WTC11 (cell line): ENCODE measurements around the gene RUNX1. TPM values are rescaled to one million over a fixed set of nuclear protein-coding genes. Genes with fewer than 3 reads are reported as not detected.

Experiments
- ATAC-seq: fragments of 200-7000 bp; cut with Tn5 transposase; 2 replicates; pipeline ENCODE4 v1.10.0; 2021; ENCODE audit warnings: mild to moderate bottlenecking, moderate library complexity
- CTCF ChIA-PET: fragments of 300-600 bp; sonication (Branson Sonifier 250); formaldehyde crosslinking; loops from one replicate; lab custom pipeline; 2021; ENCODE audit warnings: antibody characterized with exemption; lab: Charles Lee
- POLR2A ChIA-PET: fragments of 350-600 bp; sonication (Branson Sonifier 250); formaldehyde crosslinking; loops from one replicate; lab custom pipeline; 2021; ENCODE audit warnings: antibody characterized with exemption; lab: Charles Lee
- DNase-seq: peaks from one replicate; pipeline ENCODE4 v3.0.0; 2021; ENCODE audit warnings: low spot score
- H3K27ac Mint-ChIP-seq: 2 replicates; pipeline ENCODE4 v1.8.0; 2021; ENCODE audit warnings: mixed read lengths
- H3K27me3 Mint-ChIP-seq: 2 replicates; pipeline ENCODE4 v1.8.0; 2021; ENCODE audit warnings: low read depth, mild to moderate bottlenecking, moderate library complexity, mixed read lengths
- H3K36me3 Mint-ChIP-seq: 2 replicates; pipeline ENCODE4 v1.8.0; 2021; ENCODE audit warnings: mixed read lengths
- H3K4me1 Mint-ChIP-seq: 2 replicates; pipeline ENCODE4 v1.8.0; 2022; ENCODE audit warnings: mixed read lengths
- H3K4me3 Mint-ChIP-seq: 2 replicates; pipeline ENCODE4 v1.8.0; 2021; ENCODE audit warnings: mild to moderate bottlenecking, moderate library complexity, mixed read lengths
- H3K9me3 Mint-ChIP-seq: 2 replicates; pipeline ENCODE4 v1.8.0; 2021; ENCODE audit warnings: mixed read lengths
- ELF4 ChIP-seq: sonication (generic); formaldehyde crosslinking; IDR thresholded peaks from 2 replicates; pipeline ENCODE4 v1.8.1; 2022; ENCODE audit warnings: low read depth, mild to moderate bottlenecking, moderate library complexity, missing genetic modification reagents
- EMX1 ChIP-seq: fragments of 250-450 bp; sonication (Bioruptor Pico); IDR thresholded peaks from 2 replicates; pipeline ENCODE4 v1.8.0; 2021; ENCODE audit warnings: mild to moderate bottlenecking
- FOXK1 ChIP-seq: sonication (generic); formaldehyde crosslinking; IDR thresholded peaks from 2 replicates; pipeline ENCODE4 v1.8.0; 2022; ENCODE audit warnings: mild to moderate bottlenecking, moderate library complexity, missing genetic modification reagents
- FOXP1 ChIP-seq: sonication (generic); formaldehyde crosslinking; IDR thresholded peaks from 2 replicates; pipeline ENCODE4 v1.8.0; 2022; ENCODE audit warnings: missing genetic modification reagents, mild to moderate bottlenecking, moderate library complexity, borderline replicate concordance
- GTF2I ChIP-seq: fragments of 250-450 bp; sonication (Bioruptor Pico); conservative IDR thresholded peaks from 2 replicates; pipeline ENCODE4 v1.4.0; 2021; ENCODE audit warnings: mild to moderate bottlenecking
- HMGA2 ChIP-seq: fragments of 250-450 bp; sonication (Bioruptor Pico); IDR thresholded peaks from 2 replicates; pipeline ENCODE4 v1.4.0; 2021; ENCODE audit warnings: mild to moderate bottlenecking, moderate library complexity
- IRF2 ChIP-seq: sonication (generic); formaldehyde crosslinking; IDR thresholded peaks from 2 replicates; pipeline ENCODE4 v1.8.0; 2022; ENCODE audit warnings: low read depth, missing genetic modification reagents, borderline replicate concordance
- MYBL2 ChIP-seq: sonication (generic); formaldehyde crosslinking; IDR thresholded peaks from 2 replicates; pipeline ENCODE4 v1.8.1; 2023; ENCODE audit warnings: mild to moderate bottlenecking, moderate library complexity, missing genetic modification reagents
- NFE2L1 ChIP-seq: sonication (generic); formaldehyde crosslinking; IDR thresholded peaks from 2 replicates; pipeline ENCODE4 v1.8.1; 2023; ENCODE audit warnings: missing genetic modification reagents
- NR1H2 ChIP-seq: sonication (generic); formaldehyde crosslinking; IDR thresholded peaks from 2 replicates; pipeline ENCODE4 v1.9.0; 2021; ENCODE audit warnings: mild to moderate bottlenecking, moderate library complexity, missing genetic modification reagents
- NR2C2 ChIP-seq: sonication (generic); formaldehyde crosslinking; IDR thresholded peaks from 2 replicates; pipeline ENCODE4 v1.8.0; 2022; ENCODE audit warnings: mild to moderate bottlenecking, missing genetic modification reagents
- NR3C1 ChIP-seq: sonication (generic); formaldehyde crosslinking; conservative IDR thresholded peaks from 2 replicates; pipeline ENCODE4 v1.8.1; 2023; ENCODE audit warnings: low read depth, mild to moderate bottlenecking, missing genetic modification reagents
- PRRX2 ChIP-seq: fragments of 250-450 bp; sonication (Bioruptor Pico); IDR thresholded peaks from 2 replicates; pipeline ENCODE4 v1.8.0; 2021; ENCODE audit warnings: mild to moderate bottlenecking
- SOX15 ChIP-seq: fragments of 250-450 bp; sonication (Bioruptor Pico); IDR thresholded peaks from 2 replicates; pipeline ENCODE4 v1.9.0; 2021; ENCODE audit warnings: mild to moderate bottlenecking
- TCF7 ChIP-seq: sonication (generic); formaldehyde crosslinking; IDR thresholded peaks from 2 replicates; pipeline ENCODE4 v1.8.0; 2022; ENCODE audit warnings: mild to moderate bottlenecking, low read depth, missing genetic modification reagents, moderate library complexity
- ZNF317 ChIP-seq: sonication (generic); formaldehyde crosslinking; IDR thresholded peaks from 2 replicates; pipeline ENCODE4 v1.8.1; 2023; ENCODE audit warnings: low read depth, mild to moderate bottlenecking, moderate library complexity, missing genetic modification reagents, borderline replicate concordance
- ZNF396 ChIP-seq: fragments of 250-450 bp; sonication (Bioruptor Pico); IDR thresholded peaks from 2 replicates; pipeline ENCODE4 v1.8.0; 2021; ENCODE audit warnings: mild to moderate bottlenecking, moderate library complexity, borderline replicate concordance
- total RNA-seq: library from RNA; stranded (reverse); gene quantifications from 3 replicates; pipeline ENCODE4 v1.2.3, GENCODE V29; 2021
- TF ChIP-seq, protein P1 (sequence below): sonication (generic); formaldehyde crosslinking; IDR thresholded peaks from 2 replicates; pipeline ENCODE4 v1.8.1; 2023; ENCODE audit warnings: mild to moderate bottlenecking, missing genetic modification reagents
- TF ChIP-seq, protein P2 (sequence below): sonication (generic); formaldehyde crosslinking; IDR thresholded peaks from 2 replicates; pipeline ENCODE4 v1.8.1; 2023; ENCODE audit warnings: mild to moderate bottlenecking, moderate library complexity, missing genetic modification reagents
- TF ChIP-seq, protein P3 (sequence below): sonication (generic); formaldehyde crosslinking; conservative IDR thresholded peaks from 2 replicates; pipeline ENCODE4 v1.8.1; 2023; ENCODE audit warnings: mild to moderate bottlenecking, low read depth, missing genetic modification reagents, moderate library complexity
- TF ChIP-seq, protein P4 (sequence below): sonication (generic); formaldehyde crosslinking; IDR thresholded peaks from 2 replicates; pipeline ENCODE4 v1.8.1; 2022; ENCODE audit warnings: mild to moderate bottlenecking, moderate library complexity, missing genetic modification reagents
- TF ChIP-seq, protein P5 (sequence below): fragments of 250-450 bp; sonication (Bioruptor Pico); conservative IDR thresholded peaks from 2 replicates; pipeline ENCODE4 v1.9.0; 2021; ENCODE audit warnings: mild to moderate bottlenecking
- TF ChIP-seq, protein P6 (sequence below): sonication (generic); formaldehyde crosslinking; IDR thresholded peaks from 2 replicates; pipeline ENCODE4 v1.8.1; 2022; ENCODE audit warnings: mild to moderate bottlenecking, missing genetic modification reagents, moderate library complexity, borderline replicate concordance

Gene RUNX1
- total RNA-seq, 1 experiment from 2014 or later: 2.2 TPM

DNA sequence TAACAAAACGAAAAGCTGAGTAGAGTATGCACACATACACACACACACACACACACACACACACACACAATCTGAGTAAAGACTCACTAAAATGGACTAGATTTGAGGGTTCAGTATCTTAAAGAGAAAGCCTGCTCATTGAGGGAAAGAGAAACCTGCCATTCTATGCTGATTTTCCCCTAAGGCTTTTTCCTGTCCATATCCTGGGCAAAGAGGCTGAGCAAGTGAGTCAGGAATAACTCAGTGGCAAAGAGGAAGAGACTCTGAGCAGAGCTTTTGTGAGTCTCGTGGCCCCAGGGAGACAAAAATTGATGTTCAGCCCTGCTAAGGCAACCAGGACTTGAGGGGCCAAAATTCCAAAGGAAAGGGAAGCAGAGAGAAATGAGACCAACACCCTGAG lies 37.3 kb upstream of the RUNX1 start (continued):
- TF ChIP-seq, protein P1, sequence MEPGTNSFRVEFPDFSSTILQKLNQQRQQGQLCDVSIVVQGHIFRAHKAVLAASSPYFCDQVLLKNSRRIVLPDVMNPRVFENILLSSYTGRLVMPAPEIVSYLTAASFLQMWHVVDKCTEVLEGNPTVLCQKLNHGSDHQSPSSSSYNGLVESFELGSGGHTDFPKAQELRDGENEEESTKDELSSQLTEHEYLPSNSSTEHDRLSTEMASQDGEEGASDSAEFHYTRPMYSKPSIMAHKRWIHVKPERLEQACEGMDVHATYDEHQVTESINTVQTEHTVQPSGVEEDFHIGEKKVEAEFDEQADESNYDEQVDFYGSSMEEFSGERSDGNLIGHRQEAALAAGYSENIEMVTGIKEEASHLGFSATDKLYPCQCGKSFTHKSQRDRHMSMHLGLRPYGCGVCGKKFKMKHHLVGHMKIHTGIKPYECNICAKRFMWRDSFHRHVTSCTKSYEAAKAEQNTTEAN (CRISPR knock-in tag): no peak
- no peak for TF ChIP-seq FOXK1 (CRISPR knock-in tag)
- TF ChIP-seq, all 79 proteins: peak for 0

DNA sequence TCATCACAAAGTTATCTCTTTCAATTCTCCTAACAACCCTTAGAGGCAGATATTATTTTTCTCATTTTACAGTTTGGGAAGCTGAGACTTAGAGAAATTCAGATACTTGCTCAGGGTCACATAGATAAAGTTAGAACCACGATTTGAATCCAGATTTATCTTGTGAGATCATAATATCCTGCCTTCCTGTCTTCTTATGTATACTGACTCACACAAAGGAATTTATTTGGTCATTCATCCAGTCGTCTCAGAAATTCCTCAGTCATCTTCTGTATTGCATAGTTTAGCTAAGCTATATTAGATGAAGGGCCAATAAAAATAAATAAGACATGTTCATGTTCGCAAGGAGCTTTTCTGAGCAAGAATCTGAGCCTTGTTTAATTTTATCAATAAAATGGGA lies 35.8 kb upstream of the RUNX1 start:
- no peak overlapping the region for H3K27ac Mint-ChIP-seq
- POLR2A ChIA-PET: no interaction called here
- no peak for TF ChIP-seq ZNF317 (CRISPR knock-in tag)
- H3K4me1 Mint-ChIP-seq: no peaks in the 10 kb centered on the region
- no peaks in the 10 kb centered on the region; the same call in 1 of the 2 replicates for H3K27me3 Mint-ChIP-seq
- CTCF ChIA-PET: no interaction called here
- no peak for DNase-seq
- H3K9me3 Mint-ChIP-seq: peaks cover 19% of the 10 kb centered on the region
- ATAC-seq: no peak
- H3K36me3 Mint-ChIP-seq: peaks cover 8% of the 10 kb centered on the region
- H3K4me3 Mint-ChIP-seq: no peak overlapping the region

DNA sequence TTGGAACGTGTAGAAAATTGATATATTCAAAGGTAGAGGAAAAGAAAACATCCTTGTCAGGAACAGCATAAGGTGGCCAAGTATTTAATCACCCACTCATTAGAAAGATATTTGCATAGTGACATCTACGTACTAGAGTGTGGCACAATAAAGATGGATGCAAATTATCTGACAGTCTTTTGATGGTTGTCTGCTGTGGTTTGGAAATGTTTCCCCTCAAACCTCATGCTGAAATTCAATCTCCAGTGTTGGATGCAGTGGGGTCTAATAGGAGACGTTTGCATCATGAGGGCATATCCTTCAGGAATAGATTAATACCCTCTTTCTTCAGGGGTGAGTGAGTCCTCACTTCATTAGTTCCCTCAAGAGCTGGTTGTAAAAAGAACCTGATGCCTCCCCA lies 34.1 kb upstream of the RUNX1 start:
- DNase-seq: no peak

DNA sequence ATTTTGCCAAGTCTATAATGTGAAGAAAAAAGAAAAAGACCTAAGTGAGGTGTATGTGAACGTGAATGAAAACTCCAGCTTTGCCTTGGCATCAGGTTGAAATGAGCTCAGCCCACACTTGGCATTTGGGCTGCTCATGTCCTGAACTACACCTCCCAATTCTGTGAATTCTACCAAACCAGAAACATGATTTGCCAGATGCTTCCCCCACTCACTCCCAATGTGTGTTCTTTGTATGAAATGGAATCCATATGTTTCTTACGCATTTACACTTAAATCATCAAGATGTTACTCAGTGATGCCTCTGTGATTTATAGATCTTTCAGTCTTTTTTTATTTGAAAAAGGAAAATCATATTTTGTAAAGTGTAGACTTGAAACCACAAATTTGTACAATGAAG lies 32.8 kb upstream of the RUNX1 start:
- POLR2A ChIA-PET: no interaction called here
- no peak for ATAC-seq
- TF ChIP-seq FOXP1 (CRISPR knock-in tag): no peak
- TF ChIP-seq, protein P2, sequence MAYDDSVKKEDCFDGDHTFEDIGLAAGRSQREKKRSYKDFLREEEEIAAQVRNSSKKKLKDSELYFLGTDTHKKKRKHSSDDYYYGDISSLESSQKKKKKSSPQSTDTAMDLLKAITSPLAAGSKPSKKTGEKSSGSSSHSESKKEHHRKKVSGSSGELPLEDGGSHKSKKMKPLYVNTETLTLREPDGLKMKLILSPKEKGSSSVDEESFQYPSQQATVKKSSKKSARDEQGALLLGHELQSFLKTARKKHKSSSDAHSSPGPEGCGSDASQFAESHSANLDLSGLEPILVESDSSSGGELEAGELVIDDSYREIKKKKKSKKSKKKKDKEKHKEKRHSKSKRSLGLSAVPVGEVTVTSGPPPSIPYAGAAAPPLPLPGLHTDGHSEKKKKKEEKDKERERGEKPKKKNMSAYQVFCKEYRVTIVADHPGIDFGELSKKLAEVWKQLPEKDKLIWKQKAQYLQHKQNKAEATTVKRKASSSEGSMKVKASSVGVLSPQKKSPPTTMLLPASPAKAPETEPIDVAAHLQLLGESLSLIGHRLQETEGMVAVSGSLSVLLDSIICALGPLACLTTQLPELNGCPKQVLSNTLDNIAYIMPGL: no peak
- no peak for TF ChIP-seq NR2C2 (CRISPR knock-in tag)
- TF ChIP-seq HMGA2 (CRISPR knock-in tag): no peak
- TF ChIP-seq NFE2L1 (CRISPR knock-in tag): no peak
- TF ChIP-seq, protein P3, sequence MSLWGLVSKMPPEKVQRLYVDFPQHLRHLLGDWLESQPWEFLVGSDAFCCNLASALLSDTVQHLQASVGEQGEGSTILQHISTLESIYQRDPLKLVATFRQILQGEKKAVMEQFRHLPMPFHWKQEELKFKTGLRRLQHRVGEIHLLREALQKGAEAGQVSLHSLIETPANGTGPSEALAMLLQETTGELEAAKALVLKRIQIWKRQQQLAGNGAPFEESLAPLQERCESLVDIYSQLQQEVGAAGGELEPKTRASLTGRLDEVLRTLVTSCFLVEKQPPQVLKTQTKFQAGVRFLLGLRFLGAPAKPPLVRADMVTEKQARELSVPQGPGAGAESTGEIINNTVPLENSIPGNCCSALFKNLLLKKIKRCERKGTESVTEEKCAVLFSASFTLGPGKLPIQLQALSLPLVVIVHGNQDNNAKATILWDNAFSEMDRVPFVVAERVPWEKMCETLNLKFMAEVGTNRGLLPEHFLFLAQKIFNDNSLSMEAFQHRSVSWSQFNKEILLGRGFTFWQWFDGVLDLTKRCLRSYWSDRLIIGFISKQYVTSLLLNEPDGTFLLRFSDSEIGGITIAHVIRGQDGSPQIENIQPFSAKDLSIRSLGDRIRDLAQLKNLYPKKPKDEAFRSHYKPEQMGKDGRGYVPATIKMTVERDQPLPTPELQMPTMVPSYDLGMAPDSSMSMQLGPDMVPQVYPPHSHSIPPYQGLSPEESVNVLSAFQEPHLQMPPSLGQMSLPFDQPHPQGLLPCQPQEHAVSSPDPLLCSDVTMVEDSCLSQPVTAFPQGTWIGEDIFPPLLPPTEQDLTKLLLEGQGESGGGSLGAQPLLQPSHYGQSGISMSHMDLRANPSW (CRISPR knock-in tag): no peak
- TF ChIP-seq NR3C1 (CRISPR knock-in tag): no peak
- TF ChIP-seq NR1H2 (CRISPR knock-in tag): no peak
- no peak for TF ChIP-seq ELF4 (CRISPR knock-in tag)
- no peak for TF ChIP-seq EMX1 (CRISPR knock-in tag)

More for the DNA sequence above, 34.1 kb upstream of the RUNX1 start:
- Mint-ChIP-seq H3K36me3 (peaks cover 8% of the 10 kb centered on the region), H3K9me3 (peaks cover 19% of the 10 kb centered on the region), H3K27me3 (no peaks in the 10 kb centered on the region; the same call in 1 of the 2 replicates), H3K4me1 (no peaks in the 10 kb centered on the region), H3K4me3 (no peak overlapping the region), H3K27ac (no peak overlapping the region)
- TF ChIP-seq PRRX2 (CRISPR knock-in tag) (no peak), MYBL2 (CRISPR knock-in tag) (no peak), TCF7 (CRISPR knock-in tag) (no peak), GTF2I (no peak), NR1H2 (CRISPR knock-in tag) (no peak), IRF2 (CRISPR knock-in tag) (no peak), SOX15 (no peak), NR3C1 (CRISPR knock-in tag) (no peak), ZNF396 (CRISPR knock-in tag) (no peak)
- TF ChIP-seq, protein P4, sequence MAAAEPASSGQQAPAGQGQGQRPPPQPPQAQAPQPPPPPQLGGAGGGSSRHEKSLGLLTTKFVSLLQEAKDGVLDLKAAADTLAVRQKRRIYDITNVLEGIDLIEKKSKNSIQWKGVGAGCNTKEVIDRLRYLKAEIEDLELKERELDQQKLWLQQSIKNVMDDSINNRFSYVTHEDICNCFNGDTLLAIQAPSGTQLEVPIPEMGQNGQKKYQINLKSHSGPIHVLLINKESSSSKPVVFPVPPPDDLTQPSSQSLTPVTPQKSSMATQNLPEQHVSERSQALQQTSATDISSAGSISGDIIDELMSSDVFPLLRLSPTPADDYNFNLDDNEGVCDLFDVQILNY (CRISPR knock-in tag): no peak
- TF ChIP-seq, protein P5, sequence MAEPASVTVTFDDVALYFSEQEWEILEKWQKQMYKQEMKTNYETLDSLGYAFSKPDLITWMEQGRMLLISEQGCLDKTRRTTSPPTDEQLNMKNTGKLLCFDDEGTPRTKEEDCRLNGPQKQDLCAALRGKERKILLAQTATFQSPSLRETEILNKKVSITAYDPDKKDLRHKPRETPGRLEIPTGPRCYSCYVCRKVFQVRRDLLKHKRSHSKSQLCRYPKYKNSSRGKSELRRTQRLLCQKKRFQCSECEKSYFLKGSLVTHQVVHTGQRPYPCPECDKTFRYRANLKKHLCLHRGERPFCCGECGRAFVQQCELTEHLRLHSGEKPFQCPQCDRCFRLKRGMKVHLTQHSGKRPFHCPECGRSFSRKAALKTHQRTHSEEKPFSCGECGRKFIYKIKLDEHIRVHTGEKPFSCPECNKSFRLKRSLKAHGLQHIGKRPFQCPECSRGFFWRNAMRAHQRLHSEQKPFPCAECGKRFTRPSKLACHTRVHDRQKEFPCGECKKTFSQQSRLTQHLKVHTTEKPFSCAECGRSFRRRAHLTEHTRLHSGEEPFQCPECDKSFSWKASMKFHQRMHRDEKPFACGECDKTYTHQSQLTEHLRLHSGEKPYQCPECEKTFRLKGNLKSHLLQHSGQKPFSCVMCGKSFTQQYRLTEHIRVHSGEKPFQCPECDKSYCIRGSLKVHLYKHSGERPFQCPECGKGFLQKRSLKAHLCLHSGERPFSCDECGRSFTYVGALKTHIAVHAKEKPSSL (CRISPR knock-in tag): no peak
- TF ChIP-seq, protein P6, sequence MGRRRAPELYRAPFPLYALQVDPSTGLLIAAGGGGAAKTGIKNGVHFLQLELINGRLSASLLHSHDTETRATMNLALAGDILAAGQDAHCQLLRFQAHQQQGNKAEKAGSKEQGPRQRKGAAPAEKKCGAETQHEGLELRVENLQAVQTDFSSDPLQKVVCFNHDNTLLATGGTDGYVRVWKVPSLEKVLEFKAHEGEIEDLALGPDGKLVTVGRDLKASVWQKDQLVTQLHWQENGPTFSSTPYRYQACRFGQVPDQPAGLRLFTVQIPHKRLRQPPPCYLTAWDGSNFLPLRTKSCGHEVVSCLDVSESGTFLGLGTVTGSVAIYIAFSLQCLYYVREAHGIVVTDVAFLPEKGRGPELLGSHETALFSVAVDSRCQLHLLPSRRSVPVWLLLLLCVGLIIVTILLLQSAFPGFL (CRISPR knock-in tag): no peak
- ATAC-seq: no peak
- ChIA-PET CTCF (no interaction called here), POLR2A (no interaction called here)

More for the DNA sequence above, 32.8 kb upstream of the RUNX1 start:
- CTCF ChIA-PET: no interaction called here
- Mint-ChIP-seq H3K36me3 (peaks cover 8% of the 10 kb centered on the region), H3K27ac (no peak overlapping the region), H3K4me3 (no peak overlapping the region), H3K27me3 (no peaks in the 10 kb centered on the region; the same call in 1 of the 2 replicates), H3K4me1 (no peaks in the 10 kb centered on the region), H3K9me3 (peaks cover 19% of the 10 kb centered on the region)
- no peak for DNase-seq
